ENCODE data around the gene CCDC61.

Gene CCDC61

DNA sequence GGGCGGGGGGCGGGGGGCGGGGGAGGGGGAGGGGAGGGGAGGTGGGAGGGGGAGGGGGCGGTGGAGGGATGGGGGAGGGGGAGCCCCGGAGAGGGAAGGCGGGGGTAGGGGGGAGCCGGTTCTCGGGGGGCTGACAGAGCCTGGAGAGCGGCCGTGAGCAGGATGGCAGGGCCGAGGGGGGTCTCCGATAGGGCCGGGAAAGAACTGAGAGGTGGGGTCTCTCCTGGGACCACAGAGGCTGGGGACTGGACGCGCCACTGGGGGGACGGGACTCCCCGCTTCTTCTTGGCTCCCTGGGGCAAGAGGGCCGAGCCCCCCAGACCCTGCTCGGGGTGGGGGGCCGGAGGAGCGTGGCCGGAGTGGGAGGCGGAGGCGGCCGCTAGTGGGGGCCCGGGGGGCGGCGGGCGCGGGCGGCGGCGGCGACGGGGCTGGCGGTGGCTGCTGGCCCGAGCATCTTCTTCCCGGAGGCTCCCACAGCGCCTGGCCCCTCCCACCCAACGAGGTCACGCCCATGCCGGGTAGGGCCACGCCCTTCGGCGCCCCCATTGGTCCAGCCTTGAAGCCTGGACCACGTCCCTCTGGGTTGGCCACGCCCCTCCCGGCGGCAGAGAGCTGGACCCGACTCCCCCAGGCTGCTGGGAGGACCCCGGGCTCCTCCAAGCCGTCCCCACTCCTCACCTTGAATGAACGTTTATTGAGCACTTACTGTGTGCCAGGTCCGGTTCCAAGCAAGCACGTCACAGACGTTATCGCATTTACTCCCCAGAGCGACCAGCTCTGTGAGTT lies 21.5 kb upstream of the CCDC61 start, which contains the start of gene NOVA2:
Gene NOVA2, minus strand, starts transcription at position 313 of the 786 bp plus-strand sequence. CDS start 514 bp downstream, outside the sequence.
- peak; percentile 83 for DNase-seq

DNA sequence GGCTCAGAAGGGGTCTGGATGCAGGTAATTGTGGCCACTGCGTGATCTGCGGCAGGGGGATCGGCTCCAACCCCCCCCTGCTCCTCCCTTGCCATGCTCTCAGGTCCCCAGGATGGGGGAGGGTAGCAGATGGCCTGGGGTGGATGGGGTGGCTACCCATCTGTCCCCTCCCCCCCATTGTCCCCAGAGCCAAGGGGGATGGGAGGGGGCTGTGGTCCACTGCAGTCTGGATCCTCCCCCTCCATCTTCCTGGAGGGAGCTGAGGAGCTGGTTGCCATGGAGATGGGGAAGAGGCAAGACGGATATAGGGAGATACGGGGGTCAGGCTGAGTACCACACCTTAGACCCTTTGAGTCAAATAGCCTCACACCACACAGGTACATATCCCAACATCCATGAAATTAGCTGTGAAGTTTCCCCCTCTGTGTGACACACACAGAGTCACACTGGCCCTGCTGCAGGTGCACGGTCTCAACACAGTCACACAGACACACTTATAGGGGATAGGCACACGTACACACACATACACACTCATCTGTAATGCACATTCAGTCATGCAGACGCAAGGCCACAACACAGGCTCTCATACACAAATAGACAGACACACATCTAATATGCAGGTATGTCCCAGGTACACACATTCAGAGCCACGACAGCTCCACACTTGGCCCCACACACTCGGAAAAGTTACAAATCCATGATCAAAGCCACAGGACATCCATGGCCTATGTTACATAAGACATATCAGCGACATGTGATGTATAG lies 19.8 kb upstream of the CCDC61 start:
- DNase-seq: peak; percentile 29

DNA sequence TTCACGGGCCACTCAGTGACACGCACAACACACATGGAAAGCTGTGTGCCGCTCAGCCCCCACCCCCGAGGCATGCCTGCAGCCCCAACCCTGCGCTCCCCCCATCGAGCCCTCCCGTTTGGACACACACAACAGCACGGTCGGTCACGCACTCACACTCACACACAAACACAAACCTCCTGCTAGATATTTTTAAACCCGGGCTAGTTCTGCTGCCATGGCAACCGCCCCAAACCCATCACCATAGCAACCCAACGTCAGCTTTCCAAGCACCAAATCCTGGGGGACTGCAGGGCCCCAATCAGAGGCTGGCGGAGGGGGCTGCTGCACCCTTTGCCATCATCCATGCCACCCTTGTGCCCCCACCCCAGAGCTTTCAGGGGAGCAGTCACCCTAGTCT lies 19.1 kb upstream of the CCDC61 start:
- no peak for DNase-seq

DNA sequence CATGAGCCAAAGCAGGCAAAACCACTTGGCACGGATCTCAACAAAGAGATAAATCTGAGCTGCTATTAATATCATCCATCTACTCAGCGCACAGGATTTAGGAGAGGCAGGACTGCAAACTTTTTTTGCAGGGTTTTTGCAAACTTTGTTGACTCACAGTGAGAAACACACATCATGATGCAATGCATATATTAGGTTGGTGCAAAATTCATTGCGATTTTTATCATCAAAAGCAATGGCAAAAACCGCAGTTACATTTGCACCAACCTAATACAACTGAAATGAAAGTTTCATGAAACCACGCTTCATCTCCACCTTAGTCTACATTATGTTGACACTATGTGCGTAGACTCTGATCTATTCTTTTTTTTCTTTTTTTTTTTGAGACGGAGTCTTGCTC lies 17.1 kb upstream of the CCDC61 start:
- no peak for DNase-seq

DNA sequence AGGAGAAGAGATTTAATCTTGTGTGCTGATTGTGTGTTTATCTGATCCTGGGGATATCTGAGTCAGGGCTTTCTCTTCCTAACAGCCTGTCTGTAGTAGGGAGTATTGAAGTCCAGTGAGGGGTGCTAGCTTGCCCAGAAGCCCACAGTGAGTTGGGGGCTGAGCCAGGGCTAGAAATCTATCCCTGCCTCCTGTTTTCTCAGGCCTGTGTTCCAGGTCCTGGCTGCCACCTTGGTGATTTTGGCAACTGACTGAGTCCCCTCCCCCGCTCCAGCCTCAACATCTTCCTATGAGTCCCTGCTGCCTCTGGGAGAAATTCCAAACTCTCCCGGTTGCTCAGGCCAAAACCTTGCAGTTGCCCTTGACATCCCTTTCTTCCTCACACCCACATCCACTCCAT lies 13.9 kb upstream of the CCDC61 start:
- DNase-seq: no peak

DNA sequence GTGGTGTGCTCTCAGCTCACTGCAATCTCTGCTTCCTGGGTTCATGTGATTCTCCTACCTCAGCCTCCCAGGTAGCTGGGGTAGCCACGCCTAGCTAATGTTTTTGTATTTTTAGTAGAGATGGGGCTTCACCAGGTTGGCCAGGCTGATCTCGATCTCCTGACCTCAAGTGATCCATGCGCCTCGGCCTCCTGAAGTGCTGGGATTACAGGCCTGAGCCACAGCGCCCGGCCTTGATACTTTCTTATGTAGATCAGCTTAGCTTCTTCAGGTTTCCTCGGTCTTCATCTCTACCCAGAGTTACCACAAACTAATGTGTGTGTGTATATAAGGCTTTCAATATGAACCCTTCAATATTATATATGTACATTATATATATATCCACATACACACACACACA lies 9.9 kb upstream of the CCDC61 start:
- DNase-seq: no peak

DNA sequence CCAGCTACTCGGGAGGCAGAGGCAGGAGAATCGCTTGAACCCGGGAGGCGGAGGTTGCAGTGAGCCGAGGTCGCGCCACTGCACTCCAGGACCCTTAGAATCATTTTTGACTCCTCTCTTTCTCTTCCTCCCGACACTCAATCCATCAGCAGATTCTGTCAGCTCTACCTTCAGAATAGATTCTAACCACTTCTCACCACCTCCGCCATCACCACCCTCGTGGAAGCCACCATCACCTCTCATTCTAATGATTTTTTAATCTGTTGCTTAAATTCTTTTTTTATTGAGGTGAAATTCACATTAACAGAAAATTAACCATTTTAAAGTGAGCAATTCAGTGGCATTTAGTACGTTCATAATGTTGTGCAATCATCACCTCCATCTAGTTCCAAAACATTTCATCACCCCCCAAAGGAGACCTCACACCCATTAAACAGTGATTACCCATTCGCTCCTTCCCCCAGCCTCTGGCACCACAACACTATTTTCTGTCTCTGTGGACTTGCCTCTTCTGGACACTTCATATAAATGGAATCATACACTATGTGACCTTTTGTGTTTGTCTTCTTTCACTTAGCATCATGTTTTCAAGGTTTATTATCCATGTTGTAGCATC lies 5.0 kb upstream of the CCDC61 start:
- no peak for DNase-seq

DNA sequence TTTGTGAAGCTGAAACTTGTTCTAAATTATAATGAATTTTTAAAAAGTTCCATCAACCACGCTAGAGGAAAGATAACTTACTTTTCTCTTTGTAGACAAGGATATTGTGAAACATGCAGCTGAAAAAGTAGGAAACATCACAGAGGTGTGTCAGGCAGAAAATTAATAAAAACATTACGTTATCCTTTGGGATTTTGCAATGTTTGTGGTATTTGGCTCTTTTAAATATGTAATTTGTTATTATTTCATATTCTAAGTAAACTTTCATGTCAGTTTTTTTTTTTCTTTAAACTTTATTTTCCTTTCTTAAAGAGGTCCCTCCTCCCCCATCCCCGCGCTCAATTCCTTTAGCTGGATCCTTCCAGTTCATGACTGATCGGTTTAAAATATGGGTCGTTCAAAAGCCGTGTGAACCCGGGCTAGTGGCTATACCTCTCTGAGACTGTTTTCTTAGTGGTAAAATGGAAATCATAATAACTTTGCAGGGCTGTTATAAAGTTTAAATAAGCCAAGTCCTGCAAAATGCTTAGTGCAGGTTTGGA lies 740 bp upstream of the CCDC61 start:
- DNase-seq: no peak

DNA sequence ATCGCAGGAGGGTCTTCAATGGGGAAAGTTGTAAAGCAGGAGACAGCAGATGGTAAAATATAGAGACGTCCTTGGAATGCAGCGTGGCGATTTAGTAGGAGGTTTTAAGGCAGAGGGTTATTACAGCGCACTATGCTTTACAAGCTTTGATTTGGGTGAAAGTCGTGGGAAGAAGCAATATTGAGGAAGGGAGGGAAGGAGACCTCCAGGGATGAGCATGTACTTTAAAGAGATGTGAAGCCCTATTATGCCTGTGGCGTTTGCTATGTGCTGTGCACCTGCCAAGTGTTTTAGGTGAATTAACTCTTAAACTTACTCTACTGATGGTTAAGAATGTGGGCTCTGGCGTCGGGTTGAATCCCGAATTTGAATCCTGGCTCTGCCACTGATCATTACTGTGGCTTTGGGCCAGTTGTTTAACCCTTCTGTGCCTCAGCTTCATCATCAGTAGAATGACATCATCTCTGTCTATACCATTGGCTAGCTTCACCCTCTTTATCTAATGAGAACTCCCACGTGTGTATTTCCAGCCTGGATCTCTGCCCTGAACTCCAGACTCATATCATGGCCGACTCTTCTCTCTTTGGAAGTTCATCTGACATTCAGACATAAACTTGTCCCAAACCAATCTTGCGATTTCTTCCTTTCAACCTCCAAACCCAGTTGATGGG lies 583 bp downstream of the CCDC61 start:
- no peak for DNase-seq

DNA sequence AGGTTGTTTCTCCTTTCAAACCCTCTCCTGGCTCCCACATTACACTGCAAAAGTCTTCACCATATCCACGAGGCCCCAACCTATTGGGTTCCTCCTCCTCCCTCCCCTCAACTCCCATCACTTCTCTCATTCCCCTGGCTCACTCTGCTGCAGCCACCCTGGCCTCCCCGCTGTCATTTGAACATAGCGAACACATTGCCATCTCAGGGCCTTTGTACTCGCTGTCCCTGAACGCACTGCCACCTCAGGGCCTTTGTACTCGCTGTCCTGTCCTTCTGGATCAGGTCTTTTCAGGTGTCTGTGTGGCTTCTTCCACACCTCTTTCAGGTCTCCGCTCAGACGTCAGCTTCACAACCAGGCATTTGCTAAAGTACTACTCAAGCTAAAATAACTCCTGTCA lies 1.7 kb downstream of the CCDC61 start:
- DNase-seq: no peak

DNA sequence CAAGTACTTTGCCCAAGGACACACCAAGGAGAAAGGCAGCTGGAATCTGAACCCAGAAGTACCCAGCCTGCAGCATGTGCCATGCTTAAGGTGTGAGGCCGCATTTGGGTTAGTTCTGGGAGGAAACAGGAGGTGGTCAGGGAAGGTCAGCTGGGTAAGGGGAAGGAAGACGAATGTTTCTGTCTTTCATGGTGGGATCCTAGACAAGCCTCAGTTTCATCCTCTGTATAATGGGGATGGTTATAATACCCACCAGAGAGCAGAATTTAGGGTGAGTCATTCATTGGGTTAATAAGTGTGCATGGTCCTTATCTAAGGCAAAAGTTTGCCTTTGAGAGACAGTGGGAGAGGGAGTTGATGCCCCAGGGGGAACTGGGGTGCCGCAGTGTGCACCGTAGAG lies 3.6 kb downstream of the CCDC61 start:
- no peak for DNase-seq

DNA sequence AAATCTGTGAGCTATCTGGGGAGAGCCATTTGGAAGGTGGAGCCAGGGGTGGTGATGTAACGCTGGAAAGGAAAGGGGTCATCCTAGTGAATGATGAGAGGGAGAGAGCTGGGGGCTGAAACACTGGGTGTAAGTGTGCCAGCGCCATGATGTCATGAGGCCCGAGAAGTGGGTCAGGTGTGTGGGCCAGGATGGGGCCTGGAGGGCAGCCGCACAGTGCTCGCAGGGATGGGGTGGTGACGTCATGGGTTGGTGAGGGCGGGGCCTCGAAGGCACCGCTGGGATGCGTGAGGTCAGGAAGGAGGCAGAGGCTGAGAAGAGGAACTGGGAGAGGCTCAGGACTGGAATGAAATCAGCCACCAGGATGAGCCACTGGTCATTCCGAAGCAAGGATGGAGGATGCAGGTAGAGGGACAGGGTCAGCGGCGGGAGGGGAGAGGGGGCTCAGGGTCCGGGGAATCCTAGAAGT lies 4.4 kb downstream of the CCDC61 start:
- DNase-seq: peak; percentile 43

DNA sequence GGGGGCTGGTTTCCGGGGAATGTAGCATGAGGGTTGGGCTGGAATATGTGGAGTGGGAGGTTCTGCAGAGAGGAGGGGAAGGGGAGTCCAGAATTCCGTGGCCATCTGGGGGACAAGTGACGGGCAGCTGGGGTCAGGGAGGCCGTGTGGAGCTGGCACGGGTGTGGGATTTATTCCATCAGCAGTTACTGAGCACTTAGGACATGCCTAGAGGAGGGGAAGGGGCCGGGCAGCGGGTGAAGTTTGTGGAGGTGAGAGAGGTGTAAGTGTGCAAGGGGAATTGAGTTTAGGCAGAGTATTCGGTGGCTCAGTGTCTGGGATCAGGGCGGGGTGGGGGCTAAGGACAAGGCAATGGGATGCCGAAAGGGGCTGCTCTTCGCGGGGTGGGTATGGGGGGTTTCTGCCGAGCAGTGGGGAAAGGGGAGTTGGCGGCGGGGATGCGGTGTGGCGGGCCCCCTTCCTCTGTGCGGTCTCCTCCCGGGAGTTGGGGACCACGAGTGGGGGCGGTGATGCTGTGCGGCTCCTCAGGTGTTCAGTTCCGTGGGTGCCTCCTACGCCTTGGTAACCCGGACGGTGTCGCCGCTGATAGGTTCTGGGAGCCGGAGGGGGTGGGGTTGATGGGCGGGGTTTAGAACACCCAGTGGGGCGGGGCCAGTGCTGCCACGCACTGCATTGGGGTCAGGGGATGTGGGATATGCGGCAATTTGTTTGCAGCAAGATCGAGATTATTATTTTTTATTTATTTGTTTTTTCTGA lies 5.4 kb downstream of the CCDC61 start:
- peak; percentile 85 for DNase-seq

DNA sequence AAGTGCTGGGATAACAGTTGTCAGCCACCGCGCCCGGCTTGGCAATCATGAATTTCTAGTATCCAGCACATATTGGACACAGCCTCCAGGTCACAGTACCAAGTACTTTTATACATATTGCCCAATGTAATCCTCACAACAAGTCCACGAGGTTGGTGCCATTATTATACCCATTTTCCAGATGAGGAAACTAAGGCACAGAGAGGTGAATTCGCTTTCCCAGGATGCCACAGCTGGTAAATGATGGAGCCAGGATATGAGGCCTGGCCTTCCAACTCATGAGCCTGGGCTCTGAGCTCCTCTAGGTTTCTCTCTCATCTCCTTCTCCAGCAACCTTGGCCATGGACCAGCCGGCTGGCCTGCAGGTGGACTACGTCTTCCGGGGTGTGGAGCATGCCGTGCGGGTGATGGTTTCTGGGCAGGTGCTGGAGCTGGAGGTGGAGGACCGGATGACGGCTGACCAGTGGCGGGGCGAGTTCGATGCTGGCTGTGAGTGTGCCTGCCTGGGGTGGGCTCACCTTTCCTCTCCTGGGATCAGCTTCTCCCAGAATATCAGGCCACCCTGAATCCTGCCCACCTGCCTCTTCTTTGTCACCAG lies 7.5 kb downstream of the CCDC61 start:
- no peak for DNase-seq

DNA sequence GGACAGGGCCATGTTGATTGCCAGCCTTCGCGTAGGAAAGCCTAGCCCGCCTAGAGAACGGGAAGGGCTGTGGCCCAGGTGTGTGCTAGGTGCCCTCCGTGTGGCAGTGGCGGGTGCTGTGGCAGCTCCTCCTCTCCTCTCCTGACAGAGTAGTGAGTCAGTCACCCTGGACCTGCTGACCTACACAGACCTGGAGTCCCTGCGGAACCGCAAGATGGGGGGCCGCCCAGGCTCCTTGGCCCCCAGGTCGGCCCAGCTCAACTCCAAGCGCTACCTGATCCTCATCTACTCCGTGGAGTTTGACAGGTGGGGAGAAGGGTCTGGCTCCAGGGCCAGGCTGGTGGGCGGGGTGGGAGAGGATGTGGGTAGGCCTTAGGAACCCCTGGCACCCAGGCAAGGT lies 11.1 kb downstream of the CCDC61 start:
- no peak for DNase-seq

DNA sequence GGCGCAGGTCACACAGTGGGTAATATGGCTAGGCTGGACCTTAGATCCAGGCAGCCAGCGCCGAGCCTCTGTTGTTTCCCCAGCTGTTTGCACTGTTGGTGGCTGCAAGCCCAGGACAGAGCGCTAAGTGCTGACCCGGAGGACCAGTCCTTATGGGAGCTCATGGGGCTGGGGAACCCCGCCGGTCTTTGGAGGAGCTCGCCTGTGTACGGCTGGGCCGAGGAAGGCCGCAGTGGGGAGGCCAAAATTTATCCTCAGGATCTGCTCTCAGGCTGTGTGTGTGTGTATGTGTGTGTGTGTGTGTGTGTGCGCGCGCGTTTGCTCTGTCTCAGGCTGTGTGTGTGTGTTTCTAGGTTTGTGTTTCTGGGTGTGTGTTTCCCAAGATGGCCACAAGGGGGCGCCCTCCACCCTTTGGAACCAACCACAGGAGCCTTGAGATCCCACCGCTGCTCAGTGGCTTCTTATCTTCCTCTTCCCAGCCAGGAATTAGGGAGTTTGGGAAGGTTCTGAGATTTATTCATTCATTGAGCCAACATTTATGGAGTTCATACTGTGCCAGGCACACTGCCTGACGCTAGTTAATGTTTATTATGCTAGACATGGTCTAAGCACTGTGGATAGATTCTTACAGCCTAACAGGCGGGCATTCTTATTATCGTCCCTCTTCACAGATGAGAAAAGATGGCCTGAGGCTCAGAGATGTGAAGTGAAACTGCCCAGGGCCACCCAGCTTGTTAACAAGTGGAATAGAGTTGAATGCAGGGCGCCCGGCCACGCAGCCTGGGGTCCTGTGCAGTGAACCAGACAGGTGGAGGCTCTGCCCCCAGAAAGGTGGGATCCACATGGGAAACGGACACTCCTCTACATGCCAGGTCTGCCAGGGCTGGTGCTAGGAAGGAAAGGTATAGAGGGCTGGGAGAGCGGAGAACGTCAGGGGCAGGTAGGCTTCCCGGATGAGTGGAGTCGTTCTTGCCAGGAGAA lies 14.6 kb downstream of the CCDC61 start:
- DNase-seq: peak; percentile 83

DNA sequence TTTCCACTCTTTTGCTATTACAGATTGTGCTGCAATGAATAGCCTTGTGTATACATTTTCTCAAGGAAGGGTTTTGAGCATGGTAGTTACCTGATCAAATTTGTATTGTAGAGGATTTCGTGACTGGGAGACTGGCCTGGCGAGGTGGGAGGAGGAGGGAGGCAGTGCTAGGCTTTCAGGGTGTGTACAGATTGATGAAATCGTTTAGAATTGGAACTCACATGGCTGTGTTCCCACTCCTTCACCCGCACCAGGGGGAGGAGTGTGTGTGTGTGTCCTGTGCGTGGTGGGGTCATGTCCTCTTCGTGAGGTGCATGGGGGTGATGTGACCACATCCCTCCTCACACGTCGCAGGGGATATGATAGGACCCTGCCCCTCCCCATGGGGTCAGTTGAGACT lies 19.3 kb downstream of the CCDC61 start:
- DNase-seq: no peak

DNA sequence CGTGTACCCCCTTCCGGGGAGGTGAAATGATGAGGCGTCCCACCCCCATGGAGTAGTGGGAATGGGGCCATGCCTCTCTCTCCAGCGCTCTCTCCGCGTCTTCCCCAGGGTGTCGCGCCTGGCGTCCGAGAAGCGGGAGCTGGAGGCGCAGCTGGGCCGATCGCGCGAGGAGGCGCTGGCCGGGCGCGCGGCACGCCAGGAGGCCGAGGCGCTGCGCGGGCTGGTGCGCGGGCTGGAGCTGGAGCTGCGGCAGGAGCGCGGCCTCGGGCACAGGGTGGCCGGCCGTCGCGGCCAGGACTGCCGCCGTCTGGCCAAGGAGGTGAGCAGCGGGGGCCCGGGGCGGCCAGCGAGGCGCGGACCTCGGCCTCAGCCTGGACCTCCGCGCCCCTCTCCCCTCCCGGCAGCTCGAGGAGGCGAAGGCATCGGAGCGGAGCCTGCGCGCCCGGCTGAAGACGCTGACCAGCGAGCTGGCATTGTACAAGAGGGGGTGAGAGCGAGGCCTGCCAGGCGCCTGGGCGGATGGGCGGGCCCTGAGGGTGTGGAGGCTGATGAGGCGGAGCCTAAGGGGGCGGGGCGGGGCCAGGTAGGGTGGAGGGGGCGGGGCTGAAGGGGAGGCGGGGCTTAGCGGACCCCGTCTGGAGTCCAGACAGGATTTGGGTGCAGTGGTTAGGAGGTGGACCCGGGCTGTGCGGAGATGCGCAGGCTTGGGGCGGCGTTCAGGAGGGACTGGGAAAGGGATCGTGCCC lies 19.8 kb downstream of the CCDC61 start:
- peak; percentile 86 for DNase-seq

DNA sequence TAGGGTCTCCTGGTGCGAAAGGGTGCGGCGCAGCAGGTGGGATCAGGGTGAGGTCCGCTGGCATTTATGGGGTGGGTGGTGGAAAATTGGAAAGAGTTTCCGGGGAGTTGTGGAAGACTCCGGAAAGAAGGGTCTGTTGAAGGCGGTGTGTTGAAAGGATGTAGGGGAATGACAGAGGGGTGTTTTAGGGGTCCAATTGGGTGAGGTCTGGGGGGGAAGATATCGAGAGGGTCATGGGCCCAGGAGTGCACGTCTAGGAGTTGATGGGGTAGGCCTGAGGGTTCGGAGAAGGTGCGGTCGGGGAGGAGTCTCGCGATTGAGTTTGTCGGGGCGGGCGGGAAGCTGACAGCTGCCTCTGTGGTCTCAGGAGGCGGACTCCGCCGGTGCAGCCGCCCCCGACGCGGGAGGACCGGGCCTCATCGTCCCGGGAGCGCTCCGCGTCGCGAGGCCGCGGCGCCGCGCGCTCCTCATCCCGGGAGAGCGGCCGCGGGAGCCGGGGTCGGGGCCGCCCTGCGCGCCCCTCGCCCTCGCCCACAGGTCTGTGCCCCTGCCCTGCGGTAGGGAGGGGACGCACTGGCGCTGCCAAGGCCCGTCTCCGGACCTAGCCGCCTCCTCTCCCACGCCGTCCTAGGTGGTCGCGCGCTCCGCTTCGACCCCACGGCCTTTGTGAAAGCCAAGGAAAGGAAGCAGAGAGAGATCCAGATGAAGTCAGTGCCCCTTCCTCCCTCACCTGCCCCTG lies 20.6 kb downstream of the CCDC61 start:
- DNase-seq: peak; percentile 36
